Ishikawa (cell line): ENCODE results near the gene TCF7L2.

ENCODE experiments used
- CREB1 ChIP-seq: IDR thresholded peaks from 2 replicates; pipeline ENCODE4 v1.6.1; 2012; ENCODE audit warnings: low read depth
- EGR1 ChIP-seq: IDR thresholded peaks from 2 replicates; pipeline ENCODE4 v1.6.1; 2012
- EP300 ChIP-seq: IDR thresholded peaks from 2 replicates; pipeline ENCODE4 v1.6.1; 2012; ENCODE audit warnings: borderline replicate concordance
- FOXM1 ChIP-seq: IDR thresholded peaks from 2 replicates; pipeline ENCODE4 v1.6.1; 2012; ENCODE audit warnings: low read depth, borderline replicate concordance
- RAD21 ChIP-seq: IDR thresholded peaks from 2 replicates; pipeline ENCODE4 v1.6.1; 2012; ENCODE audit warnings: low read depth
- TAF1 ChIP-seq: IDR thresholded peaks from 2 replicates; pipeline ENCODE4 v1.6.1; 2012; ENCODE audit warnings: low read depth, mild to moderate bottlenecking
- TEAD4 ChIP-seq: IDR thresholded peaks from 2 replicates; pipeline ENCODE4 v1.6.1; 2012
- ZBTB7A ChIP-seq: IDR thresholded peaks from 2 replicates; pipeline ENCODE4 v1.6.1; 2012; ENCODE audit warnings: low read depth
- TF ChIP-seq, protein P1 (sequence below): IDR thresholded peaks from 2 replicates; pipeline ENCODE4 v1.6.1; 2012; ENCODE audit warnings: low read depth, mild to moderate bottlenecking
- TF ChIP-seq, protein P2 (sequence below): IDR thresholded peaks from 2 replicates; pipeline ENCODE4 v1.6.1; 2012

DNA sequence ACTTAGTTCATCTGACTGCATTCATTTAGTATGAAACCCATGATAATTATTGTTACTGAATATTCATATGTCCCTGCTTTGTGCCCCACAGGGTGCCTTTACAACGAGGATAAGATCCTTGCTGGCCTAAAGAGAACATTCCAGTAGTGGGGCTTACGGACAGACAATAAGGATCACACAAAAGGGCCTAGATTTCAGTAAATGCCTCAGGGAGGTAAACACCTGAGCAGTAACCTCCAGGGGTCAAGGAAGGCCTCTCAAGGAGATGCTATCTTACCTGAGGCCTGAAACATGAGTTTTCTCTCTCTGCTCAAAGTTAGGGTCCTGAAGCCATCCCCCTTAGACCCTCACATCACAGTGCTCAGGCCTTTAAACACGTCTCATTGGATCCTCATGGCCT lies 228.7 kb downstream of the TCF7L2 start:
- no peak for TF ChIP-seq RAD21
- no peak for TF ChIP-seq EP300
- TF ChIP-seq, protein P1, sequence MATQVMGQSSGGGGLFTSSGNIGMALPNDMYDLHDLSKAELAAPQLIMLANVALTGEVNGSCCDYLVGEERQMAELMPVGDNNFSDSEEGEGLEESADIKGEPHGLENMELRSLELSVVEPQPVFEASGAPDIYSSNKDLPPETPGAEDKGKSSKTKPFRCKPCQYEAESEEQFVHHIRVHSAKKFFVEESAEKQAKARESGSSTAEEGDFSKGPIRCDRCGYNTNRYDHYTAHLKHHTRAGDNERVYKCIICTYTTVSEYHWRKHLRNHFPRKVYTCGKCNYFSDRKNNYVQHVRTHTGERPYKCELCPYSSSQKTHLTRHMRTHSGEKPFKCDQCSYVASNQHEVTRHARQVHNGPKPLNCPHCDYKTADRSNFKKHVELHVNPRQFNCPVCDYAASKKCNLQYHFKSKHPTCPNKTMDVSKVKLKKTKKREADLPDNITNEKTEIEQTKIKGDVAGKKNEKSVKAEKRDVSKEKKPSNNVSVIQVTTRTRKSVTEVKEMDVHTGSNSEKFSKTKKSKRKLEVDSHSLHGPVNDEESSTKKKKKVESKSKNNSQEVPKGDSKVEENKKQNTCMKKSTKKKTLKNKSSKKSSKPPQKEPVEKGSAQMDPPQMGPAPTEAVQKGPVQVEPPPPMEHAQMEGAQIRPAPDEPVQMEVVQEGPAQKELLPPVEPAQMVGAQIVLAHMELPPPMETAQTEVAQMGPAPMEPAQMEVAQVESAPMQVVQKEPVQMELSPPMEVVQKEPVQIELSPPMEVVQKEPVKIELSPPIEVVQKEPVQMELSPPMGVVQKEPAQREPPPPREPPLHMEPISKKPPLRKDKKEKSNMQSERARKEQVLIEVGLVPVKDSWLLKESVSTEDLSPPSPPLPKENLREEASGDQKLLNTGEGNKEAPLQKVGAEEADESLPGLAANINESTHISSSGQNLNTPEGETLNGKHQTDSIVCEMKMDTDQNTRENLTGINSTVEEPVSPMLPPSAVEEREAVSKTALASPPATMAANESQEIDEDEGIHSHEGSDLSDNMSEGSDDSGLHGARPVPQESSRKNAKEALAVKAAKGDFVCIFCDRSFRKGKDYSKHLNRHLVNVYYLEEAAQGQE, result no peak
- TF ChIP-seq CREB1, result no peak
- TF ChIP-seq TAF1, result no peak
- TF ChIP-seq, protein P2, sequence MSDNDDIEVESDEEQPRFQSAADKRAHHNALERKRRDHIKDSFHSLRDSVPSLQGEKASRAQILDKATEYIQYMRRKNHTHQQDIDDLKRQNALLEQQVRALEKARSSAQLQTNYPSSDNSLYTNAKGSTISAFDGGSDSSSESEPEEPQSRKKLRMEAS, result no peak
- no peak for TF ChIP-seq EGR1
- TF ChIP-seq ZBTB7A, result no peak
- TF ChIP-seq FOXM1, result no peak
- no peak for TF ChIP-seq TEAD4
